Heart left ventricle (tissue), 13 donors: ENCODE data around the gene POLR3A.

Experiments
- POLR2A ChIP-seq, 2 donors: fragments of 450-650 bp; IDR thresholded peaks; one replicate each; pipeline ENCODE4 v1.6.1; 2017; ENCODE audit warnings: antibody characterized with exemption in 2 of 2, mild to moderate bottlenecking in 2 of 2, moderate library complexity in 2 of 2
- TF ChIP-seq, protein P1 (sequence below), 12 donors: fragments of 200-600 bp; sonication (generic) in 4 of 12; IDR thresholded peaks; one replicate each; pipeline versions ENCODE4 v1.5.0 to v1.8.0; 2018 to 2022; ENCODE audit warnings: antibody characterized with exemption in 12 of 12, mild to moderate bottlenecking in 5 of 12
- donor health status: ischemic (EF 13 %, LVEDD 7.1; RV severe dilation, severe dysfunction).
- donor health status: DM: no; HTN: yes; CAD: no.
- donor health status: DM: no; HTN: no; CAD: no.
- donor health status: ischemic (EF 25% LVEDD 6.9; RV normal size, moderate dysfunction).
- donor health status: ischemic (EF 25% LVEDD 5.7; RV mildly dilated, moderate dysfunction).
- donor health status: ischemic (EF 35%, LVEDD 5.7; RV mildly dilated, moderate dysfunction).
- donor health status: nonischemic (EF 11% LVEDD 7.7; RV severe dilation, severe dysfunction).
- donor health status: DM: yes; HTN: yes; CAD: no.
- donor health status: PGD.
- donor health status: ischemic (EF 29% LVEDD 5.4; RV normal size, mild dysfunction).
- donor health status: nonischemic (EF 23%, LVEDD 6.1; RV moderate dilation, normal function).

DNA sequence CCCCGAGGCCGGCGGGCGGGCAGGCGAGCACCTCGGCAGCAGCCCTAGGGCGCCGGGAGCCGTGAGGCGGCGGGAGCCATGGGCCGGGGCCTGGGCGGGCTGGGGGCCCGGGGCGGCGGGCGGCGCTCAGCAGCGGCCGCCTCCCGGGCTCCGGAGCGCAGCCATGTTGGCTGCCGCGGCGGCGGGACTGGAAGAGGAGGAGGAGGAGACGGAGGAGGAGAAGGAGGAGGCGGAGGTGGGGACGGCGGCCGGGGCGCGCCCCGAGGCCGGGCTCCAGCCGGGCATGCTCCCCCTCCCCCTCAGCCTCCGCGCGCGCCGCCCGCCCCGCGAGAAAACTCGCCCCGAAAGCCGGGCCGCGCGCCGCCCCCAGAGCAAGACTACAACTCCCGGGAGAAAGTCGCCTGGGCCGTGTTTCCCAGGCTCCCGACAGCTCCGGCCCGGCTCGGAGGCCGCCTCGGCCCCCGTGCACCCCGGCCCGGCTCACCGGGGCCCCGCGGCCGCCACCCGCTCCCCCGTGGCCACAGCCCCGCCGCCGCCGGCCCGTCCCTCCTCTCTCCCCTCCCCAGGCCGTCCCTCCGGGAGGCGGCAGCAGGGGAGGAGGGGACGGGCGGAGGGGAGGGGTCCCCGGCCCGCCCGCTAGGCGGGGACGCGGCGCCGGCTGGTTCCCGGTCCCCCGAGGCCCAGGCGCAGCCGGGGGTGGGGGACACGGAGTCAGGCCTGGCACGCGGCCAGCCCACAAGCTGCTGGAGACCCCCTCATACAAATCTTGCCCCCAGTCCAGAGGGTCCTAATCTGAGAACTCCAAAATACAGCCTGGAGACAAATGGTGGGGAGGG, 102.5 kb downstream of the POLR3A start, which contains the start of gene DLG5:
- TF ChIP-seq, protein P1, sequence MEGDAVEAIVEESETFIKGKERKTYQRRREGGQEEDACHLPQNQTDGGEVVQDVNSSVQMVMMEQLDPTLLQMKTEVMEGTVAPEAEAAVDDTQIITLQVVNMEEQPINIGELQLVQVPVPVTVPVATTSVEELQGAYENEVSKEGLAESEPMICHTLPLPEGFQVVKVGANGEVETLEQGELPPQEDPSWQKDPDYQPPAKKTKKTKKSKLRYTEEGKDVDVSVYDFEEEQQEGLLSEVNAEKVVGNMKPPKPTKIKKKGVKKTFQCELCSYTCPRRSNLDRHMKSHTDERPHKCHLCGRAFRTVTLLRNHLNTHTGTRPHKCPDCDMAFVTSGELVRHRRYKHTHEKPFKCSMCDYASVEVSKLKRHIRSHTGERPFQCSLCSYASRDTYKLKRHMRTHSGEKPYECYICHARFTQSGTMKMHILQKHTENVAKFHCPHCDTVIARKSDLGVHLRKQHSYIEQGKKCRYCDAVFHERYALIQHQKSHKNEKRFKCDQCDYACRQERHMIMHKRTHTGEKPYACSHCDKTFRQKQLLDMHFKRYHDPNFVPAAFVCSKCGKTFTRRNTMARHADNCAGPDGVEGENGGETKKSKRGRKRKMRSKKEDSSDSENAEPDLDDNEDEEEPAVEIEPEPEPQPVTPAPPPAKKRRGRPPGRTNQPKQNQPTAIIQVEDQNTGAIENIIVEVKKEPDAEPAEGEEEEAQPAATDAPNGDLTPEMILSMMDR (IDR thresholded peaks at IDR 0.05), result peak in 1 of 12 donors; percentile 7
- peak in 1 of 2 donors; percentile 13 for TF ChIP-seq POLR2A (IDR thresholded peaks at IDR 0.05)
